ENCODE results near the gene RYR2. TPM values are rescaled to one million over a fixed set of nuclear protein-coding genes. Genes with fewer than 3 reads are reported as not detected.

The RYR2 gene
- total and polyA plus RNA-seq, 11 donors, result 77.7 to 1,319 (median 805) TPM

DNA sequence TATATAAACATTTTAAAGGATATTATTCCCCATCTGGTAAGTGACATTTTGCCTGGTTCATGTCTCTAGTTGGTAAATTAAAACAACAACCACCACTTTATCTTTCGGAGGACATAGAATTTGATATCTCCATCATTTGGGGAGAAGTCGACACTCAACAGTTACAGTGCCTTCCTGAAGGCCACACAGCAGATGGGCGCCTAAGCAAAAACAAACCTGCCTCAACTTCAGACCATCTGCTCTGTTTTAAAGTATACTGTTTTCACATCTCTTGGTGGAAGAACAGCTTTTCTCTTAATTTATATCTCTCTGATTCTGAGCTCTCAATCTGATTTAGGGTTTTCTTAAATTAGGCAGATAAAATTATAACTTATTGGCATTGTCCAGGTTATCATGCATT is 282.2 kb downstream of the RYR2 start:
- ATAC-seq (no peak), DNase-seq (no peak)
- TF ChIP-seq, protein P1, sequence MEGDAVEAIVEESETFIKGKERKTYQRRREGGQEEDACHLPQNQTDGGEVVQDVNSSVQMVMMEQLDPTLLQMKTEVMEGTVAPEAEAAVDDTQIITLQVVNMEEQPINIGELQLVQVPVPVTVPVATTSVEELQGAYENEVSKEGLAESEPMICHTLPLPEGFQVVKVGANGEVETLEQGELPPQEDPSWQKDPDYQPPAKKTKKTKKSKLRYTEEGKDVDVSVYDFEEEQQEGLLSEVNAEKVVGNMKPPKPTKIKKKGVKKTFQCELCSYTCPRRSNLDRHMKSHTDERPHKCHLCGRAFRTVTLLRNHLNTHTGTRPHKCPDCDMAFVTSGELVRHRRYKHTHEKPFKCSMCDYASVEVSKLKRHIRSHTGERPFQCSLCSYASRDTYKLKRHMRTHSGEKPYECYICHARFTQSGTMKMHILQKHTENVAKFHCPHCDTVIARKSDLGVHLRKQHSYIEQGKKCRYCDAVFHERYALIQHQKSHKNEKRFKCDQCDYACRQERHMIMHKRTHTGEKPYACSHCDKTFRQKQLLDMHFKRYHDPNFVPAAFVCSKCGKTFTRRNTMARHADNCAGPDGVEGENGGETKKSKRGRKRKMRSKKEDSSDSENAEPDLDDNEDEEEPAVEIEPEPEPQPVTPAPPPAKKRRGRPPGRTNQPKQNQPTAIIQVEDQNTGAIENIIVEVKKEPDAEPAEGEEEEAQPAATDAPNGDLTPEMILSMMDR (IDR thresholded peaks at IDR 0.05), result no peak
- 60 to 82% (median 76%) methylated on average over 3 of the region's 3 CpGs for WGBS, 4 donors
- Histone ChIP-seq H3K27ac (no peak overlapping the region), H3K9me3 (no peaks in the 10 kb centered on the region), H3K4me3 (no peak overlapping the region), H3K4me1 (peaks cover 0 to 85% (median 24%) of the 10 kb centered on the region in 12 donors), H3K36me3 (no peaks in the 10 kb centered on the region), H3K27me3 (no peaks in the 10 kb centered on the region)
- intact Hi-C loops (cut with DNase I), result no loop called here

- Histone ChIP-seq H3K9me3 (no peaks in the 10 kb centered on the region), H3K4me1 (peaks cover 0 to 76% (median 18%) of the 10 kb centered on the region in 12 donors), H3K4me3 (no peak overlapping the region), H3K36me3 (no peaks in the 10 kb centered on the region), H3K27ac (no peak overlapping the region), H3K27me3 (no peaks in the 10 kb centered on the region)
- 33 to 51% (median 37%) methylated on average over 3 of the region's 3 CpGs for WGBS, 4 donors
- ATAC-seq (no peak), DNase-seq (no peak)
- TF ChIP-seq, protein P1 (IDR thresholded peaks at IDR 0.05), result no peak
- TF ChIP-seq POLR2A (IDR thresholded peaks at IDR 0.05), result no peak
- intact Hi-C loops (cut with DNase I), result no loop called here
Measured at GRCh38 chr1:237327061-237327460, 285.1 kb downstream of the RYR2 start.

DNA sequence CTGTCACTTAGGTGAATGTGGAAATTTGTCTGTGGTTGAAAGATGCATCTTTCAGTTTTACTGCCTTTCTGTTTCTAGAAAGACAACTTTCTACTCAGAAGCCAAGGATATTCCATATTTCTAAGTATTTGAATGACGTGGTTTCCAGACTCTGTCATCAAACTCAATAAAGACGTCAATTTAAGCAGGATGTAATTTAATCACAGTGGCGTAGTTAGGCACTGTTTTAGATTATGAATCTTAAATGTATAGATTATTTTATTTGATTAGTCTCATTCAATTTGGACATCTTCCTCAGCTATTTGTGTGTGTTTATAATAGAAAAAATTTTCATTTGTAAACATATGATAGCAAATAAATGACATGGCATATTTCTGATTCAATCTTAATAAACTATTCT is 298.9 kb downstream of the RYR2 start:
- WGBS, 4 donors, result 56 to 70% (median 63%) methylated on average over 3 of the region's 3 CpGs
- ATAC-seq (no peak), DNase-seq (no peak)
- H3K36me3 ChIP-seq, result peaks cover 0 to 8% (median 0%) of the 10 kb centered on the region in 9 donors
- peaks cover 0 to 54% (median 3%) of the 10 kb centered on the region in 12 donors for H3K4me1 ChIP-seq
- no peak overlapping the region for H3K4me3 ChIP-seq
- intact Hi-C loops (cut with DNase I), result no loop called here
- TF ChIP-seq, protein P1 (IDR thresholded peaks at IDR 0.05), result no peak
- TF ChIP-seq POLR2A (IDR thresholded peaks at IDR 0.05), result no peak
- H3K9me3 ChIP-seq, result no peaks in the 10 kb centered on the region
- no peak overlapping the region for H3K27ac ChIP-seq
- no peaks in the 10 kb centered on the region for H3K27me3 ChIP-seq

DNA sequence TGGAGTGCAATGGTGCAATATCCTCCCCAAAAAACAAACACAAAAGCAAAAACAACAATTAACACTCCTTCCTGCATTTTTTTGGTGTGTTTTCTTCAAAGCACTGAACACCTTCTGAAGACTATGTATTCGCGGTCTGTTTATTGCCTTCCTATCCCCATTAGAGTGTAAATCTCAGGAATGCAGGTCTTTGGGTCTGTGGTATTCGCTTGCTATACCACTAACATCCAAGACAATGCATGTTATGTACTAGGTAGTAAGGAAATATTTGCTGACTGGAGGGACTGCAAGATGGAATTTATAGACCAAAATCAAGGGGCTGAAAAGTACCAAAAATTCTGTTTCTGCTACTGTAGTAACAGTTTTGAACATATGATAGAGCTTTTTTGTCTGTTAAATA is 299.4 kb downstream of the RYR2 start:
- intact Hi-C loops (cut with DNase I), result no loop called here
- H3K27ac ChIP-seq, result no peak overlapping the region
- H3K27me3 ChIP-seq, result no peaks in the 10 kb centered on the region
- DNase-seq (no peak), ATAC-seq (no peak)
- H3K36me3 ChIP-seq, result peaks cover 0 to 8% (median 0%) of the 10 kb centered on the region in 9 donors
- H3K9me3 ChIP-seq, result no peaks in the 10 kb centered on the region
- WGBS, 4 donors, result 59 to 75% (median 71%) methylated on average over 3 of the region's 3 CpGs
- no peak for TF ChIP-seq POLR2A (IDR thresholded peaks at IDR 0.05)
- peaks cover 0 to 59% (median 3%) of the 10 kb centered on the region in 12 donors for H3K4me1 ChIP-seq
- no peak overlapping the region for H3K4me3 ChIP-seq

DNA sequence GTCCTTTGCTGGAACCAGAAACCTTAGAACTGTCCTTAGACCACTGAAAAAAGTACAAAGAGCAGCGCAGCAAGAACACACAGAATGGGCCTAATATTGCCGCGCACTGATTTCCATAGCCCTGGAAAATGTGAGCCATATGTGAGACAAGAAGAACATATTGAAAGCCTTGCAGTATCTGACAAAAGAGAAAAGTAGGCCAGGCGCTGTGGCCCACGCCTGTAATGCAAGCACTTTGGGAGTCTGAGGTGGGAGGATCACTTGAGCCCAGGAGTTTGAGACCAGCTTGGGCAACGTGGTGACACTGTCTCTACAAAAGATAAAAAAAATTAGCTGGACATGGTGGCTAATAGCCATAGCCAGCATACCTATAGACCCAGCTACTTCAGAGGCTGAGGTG is 300.7 kb downstream of the RYR2 start:
- DNase-seq (peak in 1 of 5 donors; percentile 20), ATAC-seq (peak in 1 of 4 donors; percentile 11)
- no peaks in the 10 kb centered on the region for H3K9me3 ChIP-seq
- intact Hi-C loops (cut with DNase I), result no loop called here
- no peak for TF ChIP-seq POLR2A (IDR thresholded peaks at IDR 0.05)
- TF ChIP-seq, protein P1 (IDR thresholded peaks at IDR 0.05), result no peak
- no peaks in the 10 kb centered on the region for H3K27me3 ChIP-seq
- H3K27ac ChIP-seq, result peak overlapping the region in 2 of 12 donors; percentile 23 to 34
- peaks cover 0 to 68% (median 5%) of the 10 kb centered on the region in 12 donors for H3K4me1 ChIP-seq
- H3K4me3 ChIP-seq, result no peak overlapping the region
- WGBS, 4 donors, result 82 to 86% (median 84%) methylated on average over 6 of the region's 6 CpGs
- peaks cover 0 to 8% (median 0%) of the 10 kb centered on the region in 9 donors for H3K36me3 ChIP-seq

All from heart left ventricle (tissue), 16 donors.